ENCODE results near the gene ACTR3.

The ACTR3 gene

GRCh38 chr2:114001937-114002336, 112.0 kb downstream of the ACTR3 start:
- Histone ChIP-seq H3K4me3 (ENCODE audit: low read depth, low read length) (no peak overlapping the region), H3K36me3 (no peaks in the 10 kb centered on the region), H3K4me1 (no peaks in the 10 kb centered on the region), H3K9me3 (no peaks in the 10 kb centered on the region), H3K27me3 (no peaks in the 10 kb centered on the region)
- DNase-seq: no peak
- TF ChIP-seq CTCF (IDR thresholded peaks at IDR 0.05; ENCODE audit: low read depth, low read length): no peak

GRCh38 chr2:114005110-114005783, 115.4 kb downstream of the ACTR3 start:
- no peak for DNase-seq
- no peak for TF ChIP-seq CTCF (IDR thresholded peaks at IDR 0.05; ENCODE audit: low read depth, low read length)

GRCh38 chr2:114006460-114006859, 116.6 kb downstream of the ACTR3 start:
- no peak for DNase-seq
- H3K27me3 ChIP-seq: no peaks in the 10 kb centered on the region
- no peak for TF ChIP-seq CTCF (IDR thresholded peaks at IDR 0.05; ENCODE audit: low read depth, low read length)

More at GRCh38 chr2:114005110-114005783, 115.4 kb downstream of the ACTR3 start:
- no peaks in the 10 kb centered on the region for H3K9me3 ChIP-seq
- H3K36me3 ChIP-seq: no peaks in the 10 kb centered on the region
- no peak overlapping the region for H3K4me3 ChIP-seq (ENCODE audit: low read depth, low read length)
- H3K27me3 ChIP-seq: no peaks in the 10 kb centered on the region
- H3K4me1 ChIP-seq: no peaks in the 10 kb centered on the region

GRCh38 chr2:114007436-114007835, 117.5 kb downstream of the ACTR3 start:
- DNase-seq: no peak
- Histone ChIP-seq H3K4me1 (no peaks in the 10 kb centered on the region), H3K36me3 (no peaks in the 10 kb centered on the region), H3K4me3 (ENCODE audit: low read depth, low read length) (no peak overlapping the region), H3K9me3 (no peaks in the 10 kb centered on the region), H3K27me3 (no peaks in the 10 kb centered on the region)
- no peak for TF ChIP-seq CTCF (IDR thresholded peaks at IDR 0.05; ENCODE audit: low read depth, low read length)

More at GRCh38 chr2:114006460-114006859, 116.6 kb downstream of the ACTR3 start:
- no peaks in the 10 kb centered on the region for H3K36me3 ChIP-seq
- no peak overlapping the region for H3K4me3 ChIP-seq (ENCODE audit: low read depth, low read length)
- H3K4me1 ChIP-seq: no peaks in the 10 kb centered on the region
- H3K9me3 ChIP-seq: no peaks in the 10 kb centered on the region

GRCh38 chr2:114008720-114009119, 118.8 kb downstream of the ACTR3 start:
- H3K4me3 ChIP-seq (ENCODE audit: low read depth, low read length): no peak overlapping the region
- no peaks in the 10 kb centered on the region for H3K36me3 ChIP-seq
- no peaks in the 10 kb centered on the region for H3K9me3 ChIP-seq
- no peak for DNase-seq
- no peaks in the 10 kb centered on the region for H3K4me1 ChIP-seq
- no peak for TF ChIP-seq CTCF (IDR thresholded peaks at IDR 0.05; ENCODE audit: low read depth, low read length)
- H3K27me3 ChIP-seq: no peaks in the 10 kb centered on the region

GRCh38 chr2:114009205-114009944, 119.5 kb downstream of the ACTR3 start:
- no peak overlapping the region for H3K4me3 ChIP-seq (ENCODE audit: low read depth, low read length)
- no peak for DNase-seq
- TF ChIP-seq CTCF (IDR thresholded peaks at IDR 0.05; ENCODE audit: low read depth, low read length): no peak
- no peaks in the 10 kb centered on the region for H3K9me3 ChIP-seq
- no peaks in the 10 kb centered on the region for H3K27me3 ChIP-seq
- H3K36me3 ChIP-seq: no peaks in the 10 kb centered on the region
- no peaks in the 10 kb centered on the region for H3K4me1 ChIP-seq
